HepG2 (cell line): Measurements from ENCODE around the gene PIGN.

ENCODE experiments used
- CTCF ChIP-seq: sonication (generic); formaldehyde crosslinking; IDR thresholded peaks from 2 replicates; pipeline ENCODE4 v1.5.0; 2020; ENCODE audit warnings: mild to moderate bottlenecking, missing genetic modification reagents, moderate library complexity
- FOSL2 ChIP-seq: sonication (generic); formaldehyde crosslinking; IDR thresholded peaks from 2 replicates; pipeline ENCODE4 v1.4.0; 2020; ENCODE audit warnings: missing genetic modification reagents
- MEIS2 ChIP-seq: sonication (generic); formaldehyde crosslinking; IDR thresholded peaks from 2 replicates; pipeline ENCODE4 v1.9.0; 2021; ENCODE audit warnings: mild to moderate bottlenecking, missing genetic modification reagents
- NCOA2 ChIP-seq: sonication (generic); formaldehyde crosslinking; IDR thresholded peaks from 2 replicates; pipeline ENCODE4 v1.8.0; 2022; ENCODE audit warnings: inconsistent platforms
- NFE2L2 ChIP-seq: fragments of 150-350 bp; IDR thresholded peaks from 2 replicates; pipeline ENCODE4 v1.6.1; 2014; ENCODE audit warnings: low read length
- ZBTB26 ChIP-seq: IDR thresholded peaks from 2 replicates; pipeline ENCODE4 v1.6.1; 2016; ENCODE audit warnings: missing compliant biosample characterization, missing genetic modification reagents, borderline replicate concordance
- ZNF230 ChIP-seq: sonication (generic); formaldehyde crosslinking; IDR thresholded peaks from 2 replicates; pipeline ENCODE4 v1.4.0; 2020; ENCODE audit warnings: mild to moderate bottlenecking, missing genetic modification reagents
- ZNF274 ChIP-seq: sonication (generic); formaldehyde crosslinking; IDR thresholded peaks from 2 replicates; pipeline ENCODE4 v1.5.1; 2020; ENCODE audit warnings: mild to moderate bottlenecking, missing genetic modification reagents
- ZNF350 ChIP-seq: sonication (generic); formaldehyde crosslinking; IDR thresholded peaks from 2 replicates; pipeline ENCODE4 v1.4.0; 2020; ENCODE audit warnings: mild to moderate bottlenecking, low read depth, missing genetic modification reagents, borderline replicate concordance
- ZNF574 ChIP-seq: sonication (generic); formaldehyde crosslinking; IDR thresholded peaks from 2 replicates; pipeline ENCODE4 v1.4.0; 2020; ENCODE audit warnings: missing genetic modification reagents

GRCh38 chr18:61993831-61994230, 193.0 kb downstream of the PIGN start:
- TF ChIP-seq FOSL2 (no peak), ZNF230 (no peak), CTCF (CRISPR knock-in tag) (no peak), MEIS2 (CRISPR knock-in tag) (no peak), NFE2L2 (no peak), ZNF574 (CRISPR knock-in tag) (no peak), ZBTB26 (CRISPR knock-in tag) (no peak), ZNF350 (no peak), NCOA2 (no peak), ZNF274 (no peak)
